GM12891 (cell line): ENCODE results near the gene EYS.

ENCODE experiments used
- POLR2A ChIP-seq: IDR thresholded peaks from 2 replicates; pipeline ENCODE4 v1.6.1; 2011; ENCODE audit warnings: low read depth, low read length, control low read depth
- POLR2AphosphoS5 ChIP-seq: IDR thresholded peaks from 2 replicates; pipeline ENCODE4 v1.6.1; 2011; ENCODE audit warnings: low read depth, low read length, control low read depth
- POU2F2 ChIP-seq: IDR thresholded peaks from 2 replicates; pipeline ENCODE4 v1.6.1; 2011; ENCODE audit warnings: low read depth, mild to moderate bottlenecking, control low read depth, low read length, moderate library complexity
- TAF1 ChIP-seq: IDR thresholded peaks from 2 replicates; pipeline ENCODE4 v1.6.1; 2011; ENCODE audit warnings: low read depth, low read length, control low read depth

DNA sequence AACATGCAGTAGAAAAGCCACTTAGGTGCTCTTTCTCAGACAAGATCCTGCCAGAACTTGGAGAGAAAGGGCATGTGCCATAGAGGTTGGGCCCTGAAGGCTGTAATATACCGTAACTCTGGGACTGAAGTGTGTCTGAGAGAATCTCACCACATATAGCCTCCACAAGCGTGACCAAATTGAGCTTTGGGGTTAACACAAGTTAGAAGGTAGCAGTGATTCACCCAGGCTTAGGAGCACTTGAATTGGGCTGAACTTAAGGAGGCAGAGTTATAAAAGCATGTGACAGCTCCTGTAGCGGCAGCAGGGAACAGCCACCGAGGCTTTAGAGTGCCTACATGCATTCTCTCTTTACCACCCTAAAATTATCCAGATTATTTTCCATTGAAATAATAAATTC lies 1709.8 kb downstream of the EYS start:
- no peak for TF ChIP-seq POLR2AphosphoS5
- TF ChIP-seq POLR2A = no peak
- no peak for TF ChIP-seq TAF1
- no peak for TF ChIP-seq POU2F2
